IMR-90 (cell line): ENCODE data around the gene ATP2A3. TPM values are rescaled to one million over a fixed set of nuclear protein-coding genes. Genes with fewer than 3 reads are reported as not detected.
A peak's percentile ranks its signal among the peaks of the same experiment; 100 is the strongest.

Source experiments
- ATAC-seq: fragments of 200-7000 bp; cut with Tn5 transposase; 2 replicates; pipeline ENCODE4 v1.9.1; 2020; ENCODE audit warnings: low read depth, mild to moderate bottlenecking, moderate library complexity
- BruUV-seq: library from RNA; stranded (reverse); fragments of 400-500 nt; replicated peaks from 2 replicates; lab custom pipeline; 2021; lab: Mats Ljungman, UMichigan
- CTCF ChIA-PET: fragments of 300-600 bp; formaldehyde crosslinking; extraction: SDS; loops from one replicate; lab custom pipeline; 2021; ENCODE audit warnings: antibody characterized with exemption; lab: Yijun Ruan, JAX
- POLR2A ChIA-PET: fragments of 300-600 bp; sonication (Branson Sonifier 250); formaldehyde crosslinking; loops from one replicate; lab custom pipeline; 2022; ENCODE audit warnings: antibody characterized with exemption; ENCODE audit not compliant: unreplicated experiment; lab: Charles Lee
- DNase-seq: peaks from one replicate; pipeline ENCODE4 v3.0.0; 2013
- H2AFZ ChIP-seq: replicated peaks from 2 replicates; pipeline ENCODE3; 2013; ENCODE audit warnings: low read length, mild to moderate bottlenecking; ENCODE audit not compliant: poor library complexity
- H2AK5ac ChIP-seq: 2 replicates; pipeline ENCODE4 v1.6.1; 2013; ENCODE audit warnings: low read depth, low read length, inconsistent platforms
- H2AK9ac ChIP-seq: replicated peaks from 2 replicates; pipeline ENCODE3; 2013; ENCODE audit warnings: mild to moderate bottlenecking, low read depth, low read length, moderate library complexity; ENCODE audit not compliant: poor library complexity
- H2BK120ac ChIP-seq: 2 replicates; pipeline ENCODE4 v1.6.1; 2013; ENCODE audit warnings: low read depth, low read length, inconsistent platforms
- H2BK15ac ChIP-seq: 3 replicates; pipeline ENCODE4 v1.6.1; 2013; ENCODE audit warnings: low read depth, low read length, inconsistent platforms
- H2BK20ac ChIP-seq: 2 replicates; pipeline ENCODE4 v1.6.1; 2013; ENCODE audit warnings: low read depth, mild to moderate bottlenecking, inconsistent platforms, low read length, moderate library complexity
- H2BK5ac ChIP-seq: 2 replicates; pipeline ENCODE4 v1.6.1; 2013; ENCODE audit warnings: mild to moderate bottlenecking, low read depth, low read length, inconsistent platforms; ENCODE audit not compliant: poor library complexity, severe bottlenecking
- H3K14ac ChIP-seq: replicated peaks from 2 replicates; pipeline ENCODE4 v1.6.1; 2013; ENCODE audit warnings: low read depth, low read length, inconsistent platforms
- H3K18ac ChIP-seq: 2 replicates; pipeline ENCODE4 v1.6.1; 2013; ENCODE audit warnings: low read depth, low read length, control low read depth
- H3K23ac ChIP-seq: 2 replicates; pipeline ENCODE4 v1.6.1; 2013; ENCODE audit warnings: low read depth, low read length, inconsistent platforms
- H3K27ac ChIP-seq: 2 replicates; pipeline ENCODE4 v1.5.1; 2013; ENCODE audit warnings: mild to moderate bottlenecking, control low read depth, low read length; ENCODE audit not compliant: insufficient read depth
- H3K27me3 ChIP-seq: 2 replicates; pipeline ENCODE4 v1.6.1; 2013; ENCODE audit warnings: low read length; ENCODE audit not compliant: control insufficient read depth, insufficient read depth
- H3K36me3 ChIP-seq: 2 replicates; pipeline ENCODE4 v1.6.1; 2013; ENCODE audit warnings: low read length, mixed read lengths; ENCODE audit not compliant: control insufficient read depth, insufficient read depth
- H3K4ac ChIP-seq: 2 replicates; pipeline ENCODE4 v1.6.1; 2013; ENCODE audit warnings: low read depth, low read length, inconsistent platforms
- H3K4me1 ChIP-seq: 2 replicates; pipeline ENCODE4 v1.6.1; 2013; ENCODE audit warnings: low read length, mixed read lengths; ENCODE audit not compliant: control insufficient read depth, insufficient read depth
- H3K4me2 ChIP-seq: 2 replicates; pipeline ENCODE4 v1.6.1; 2013; ENCODE audit warnings: low read depth, mild to moderate bottlenecking, control low read depth, low read length, moderate library complexity
- H3K4me3 ChIP-seq: 2 replicates; pipeline ENCODE4 v1.5.1; 2013; ENCODE audit warnings: low read depth, mild to moderate bottlenecking, control low read depth, low read length, moderate library complexity; ENCODE audit not compliant: insufficient read depth
- H3K56ac ChIP-seq: 2 replicates; pipeline ENCODE4 v1.6.1; 2013; ENCODE audit warnings: low read length, inconsistent platforms; ENCODE audit not compliant: insufficient read depth; ENCODE audit errors: extremely low read depth
- H3K79me1 ChIP-seq, 2 experiments: 2 replicates each; pipeline ENCODE4 v1.6.1; 2013; ENCODE audit warnings: low read length in 2 of 2, inconsistent platforms in 1 of 2, low read depth in 1 of 2
- H3K9ac ChIP-seq: 2 replicates; pipeline ENCODE4 v1.6.1; 2013; ENCODE audit warnings: low read depth, low read length, control low read depth
- H3K9me1 ChIP-seq: 2 replicates; pipeline ENCODE4 v1.6.1; 2013; ENCODE audit warnings: low read length, inconsistent platforms; ENCODE audit not compliant: insufficient read depth
- H3K9me3 ChIP-seq: 2 replicates; pipeline ENCODE4 v1.6.1; 2013; ENCODE audit warnings: low read length; ENCODE audit not compliant: control insufficient read depth, insufficient read depth
- H4K20me1 ChIP-seq: 2 replicates; pipeline ENCODE4 v1.6.1; 2013; ENCODE audit warnings: low read length, inconsistent platforms; ENCODE audit not compliant: insufficient read depth
- H4K5ac ChIP-seq: 2 replicates; pipeline ENCODE4 v1.6.1; 2013; ENCODE audit warnings: mild to moderate bottlenecking, low read depth, low read length, control low read depth
- H4K8ac ChIP-seq, 2 experiments: 2 replicates each; pipeline ENCODE4 v1.6.1; 2013; ENCODE audit warnings: low read depth in 2 of 2, low read length in 2 of 2, control low read depth in 1 of 2, inconsistent platforms in 1 of 2
- H4K91ac ChIP-seq: 2 replicates; pipeline ENCODE4 v1.6.1; 2013; ENCODE audit warnings: low read depth, low read length, inconsistent platforms; ENCODE audit not compliant: insufficient read depth
- RFX5 ChIP-seq: IDR thresholded peaks from 2 replicates; pipeline ENCODE4 v1.8.0; 2012; ENCODE audit warnings: low read depth, mild to moderate bottlenecking, low read length, moderate library complexity
- SMC3 ChIP-seq: fragments of 150-350 bp; IDR thresholded peaks from 2 replicates; pipeline ENCODE4 v1.6.1; 2016; ENCODE audit warnings: low read depth, mild to moderate bottlenecking, antibody characterized with exemption, low read length, moderate library complexity
- WGBS, 2 experiments: methylation state at CpG; one replicate each; pipeline versions ENCODE4 v1.1.5 to v1.1.7; 2013; ENCODE audit warnings: missing lambda C conversion rate in 2 of 2; ENCODE audit not compliant: insufficient read length in 1 of 2; ENCODE audit errors: extremely low coverage in 2 of 2; 5-methylcytosine and 5-hydroxymethylcytosine counted together
- dilution Hi-C: fragments of 300-500 bp; cut with HindIII; formaldehyde crosslinking; loops from one replicate; pipeline ENCODE4 v1.14.3; 2018; ENCODE audit warnings: low sequenced_read_pairs; ENCODE audit not compliant: unreplicated experiment
- in situ Hi-C: fragments of 300-500 bp; cut with MboI; formaldehyde crosslinking; loops from 3 replicates; pipeline ENCODE4 v1.14.3; 2019; ENCODE audit warnings: low sequenced_read_pairs, inconsistent platforms, mixed read lengths
- intact Hi-C: fragments of 100-400 bp; cut with micrococcal nuclease; formaldehyde crosslinking; loops from 2 replicates; pipeline ENCODE4 v1.10.0; 2022
- polyA plus RNA-seq, 3 experiments: library from polyadenylated mRNA; depleted of rRNA; stranded (reverse); fragments of >200 nt; gene quantifications; 2 replicates each; pipeline ENCODE4 v1.2.3, GENCODE V29; 2012; ENCODE audit warnings: low replicate concordance in 1 of 3
- total RNA-seq: library from RNA; depleted of rRNA; stranded (reverse); fragments of >200 nt; gene quantifications from 2 replicates; pipeline ENCODE4 v1.2.3, GENCODE V29; 2012

The ATP2A3 gene
- total and polyA plus RNA-seq, 2 of the 4 experiments (the other 2 are of a cell fraction), result 0.18 to 0.63 TPM

GRCh38 chr17:3989041-3989886 lies 25.0 kb upstream of the ATP2A3 start (continued):
- no peak for TF ChIP-seq SMC3

GRCh38 chr17:3988297-3989040 lies 24.2 kb upstream of the ATP2A3 start:
- Histone ChIP-seq H3K4me1 (peaks cover 5% of the 10 kb centered on the region; the same call in 1 of the 2 replicates), H3K4ac (peak overlapping the region; percentile 3; the same call in 1 of the 2 replicates), H3K4me3 (no peak overlapping the region), H2BK5ac (no peak overlapping the region), H2AFZ (no peak overlapping the region), H3K9ac (no peak overlapping the region), H4K8ac (no peak overlapping the region), H4K91ac (no peak overlapping the region), H3K27me3 (peaks cover 5% of the 10 kb centered on the region; the same call in 1 of the 2 replicates), H2BK15ac (no peak overlapping the region), H4K20me1 (no peaks in the 10 kb centered on the region), H3K23ac (no peak overlapping the region), H3K79me1 (no peaks in the 10 kb centered on the region), H2AK5ac (no peak overlapping the region), H4K5ac (no peak overlapping the region), H3K9me1 (no peaks in the 10 kb centered on the region), H3K18ac (no peak overlapping the region), H3K14ac (no peak overlapping the region), H3K56ac (no peak overlapping the region), H2BK120ac (no peak overlapping the region), H3K4me2 (no peak overlapping the region), H3K36me3 (no peaks in the 10 kb centered on the region), H3K9me3 (no peaks in the 10 kb centered on the region), H3K27ac (no peak overlapping the region), H2BK20ac (no peak overlapping the region), H2AK9ac (no peak overlapping the region)
- in situ Hi-C loops (no loop called here), intact Hi-C loops (no loop called here), dilution Hi-C loops (no loop called here)
- POLR2A ChIA-PET, result no interaction called here
- 74% methylated on average over 3 of the region's 4 CpGs; no CpG with 5 or more reads in 1 of the 2 experiments for WGBS, 2 experiments
- no peak for TF ChIP-seq RFX5
- ATAC-seq (peak; percentile 44; the same call in 1 of the 2 replicates), DNase-seq (peak; percentile 37)
- no TSS peak for BruUV-seq
- CTCF ChIA-PET, result no interaction called here
